Stimulated activated CD8-positive, alpha-beta memory T cell treated with anti-CD3 and anti-CD28 coated beads, Interleukin-7, amount 100 ng/mL, for 24 hours (primary cell): ENCODE data around the gene C11orf42.

Experiments used
- DNase-seq: peaks from one replicate; pipeline ENCODE4 v3.0.0-alpha.2; 2020; ENCODE audit warnings: low read depth

C11orf42 gene

GRCh38 chr11:6205366-6205765 is at the start of gene C11orf42:
Gene C11orf42 (plus strand): TSS chr11:6205557. CDS start chr11:6205616, 59 bp downstream.
- DNase-seq: no peak

GRCh38 chr11:6156628-6157359 is 48.6 kb upstream of the C11orf42 start:
- no peak for DNase-seq

GRCh38 chr11:6170226-6170625 is 35.1 kb upstream of the C11orf42 start, which contains the start of gene OR52B2:
Gene OR52B2 (minus strand): TSS chr11:6170326. CDS start chr11:6170326, 0 bp downstream.
- no peak for DNase-seq

- DNase-seq: no peak
Measured at GRCh38 chr11:6175440-6175839, 29.9 kb upstream of the C11orf42 start.

GRCh38 chr11:6191742-6192141 is 13.6 kb upstream of the C11orf42 start:
- DNase-seq: no peak

- DNase-seq: no peak
Measured at GRCh38 chr11:6194065-6194581, 11.2 kb upstream of the C11orf42 start.

GRCh38 chr11:6196396-6196795 is 9.0 kb upstream of the C11orf42 start:
- no peak for DNase-seq

- DNase-seq: no peak
Measured at GRCh38 chr11:6197466-6198200, 7.7 kb upstream of the C11orf42 start.

GRCh38 chr11:6199174-6199810 is 6.1 kb upstream of the C11orf42 start, which contains the start of gene OR52W1:
Gene OR52W1 (plus strand): TSS chr11:6199224. CDS start chr11:6199224, 0 bp downstream.
- DNase-seq: no peak

- DNase-seq: no peak
Measured at GRCh38 chr11:6200975-6201374, 4.4 kb upstream of the C11orf42 start.

GRCh38 chr11:6201481-6201880 is 3.9 kb upstream of the C11orf42 start:
- no peak for DNase-seq

- no peak for DNase-seq
Measured at GRCh38 chr11:6202041-6202440, 3.3 kb upstream of the C11orf42 start.

- DNase-seq: no peak
Measured at GRCh38 chr11:6203327-6203726, 2.0 kb upstream of the C11orf42 start.

- DNase-seq: no peak
Measured at GRCh38 chr11:6204706-6205105, 651 bp upstream of the C11orf42 start.

GRCh38 chr11:6206456-6207180 is 1.3 kb downstream of the C11orf42 start:
- no peak for DNase-seq

- DNase-seq: no peak
Measured at GRCh38 chr11:6209801-6210200, 4.4 kb downstream of the C11orf42 start.

- DNase-seq: no peak
Measured at GRCh38 chr11:6210274-6210955, 5.1 kb downstream of the C11orf42 start.

- DNase-seq: no peak
Measured at GRCh38 chr11:6214530-6214929, 9.2 kb downstream of the C11orf42 start.

GRCh38 chr11:6216501-6216900 is 11.1 kb downstream of the C11orf42 start:
- DNase-seq: no peak

GRCh38 chr11:6217722-6218121 is 12.4 kb downstream of the C11orf42 start:
- no peak for DNase-seq

- DNase-seq: no peak
Measured at GRCh38 chr11:6219359-6219758, 14.0 kb downstream of the C11orf42 start.
